GM12878 (cell line): ENCODE results near the gene MBOAT1. TPM values are rescaled to one million over a fixed set of nuclear protein-coding genes. Genes with fewer than 3 reads are reported as not detected.

Experiments
- ATAC-seq: fragments of 200-7000 bp; cut with Tn5 transposase; 3 replicates; pipeline ENCODE4 v1.9.1; 2020; ENCODE audit warnings: mild to moderate bottlenecking, moderate library complexity
- BruUV-seq: library from RNA; stranded (reverse); fragments of 400-500 nt; replicated peaks from 2 replicates; lab custom pipeline; 2021; lab: Mats Ljungman, UMichigan
- CTCF ChIA-PET: fragments of 300-600 bp; sonication (Branson Sonifier 250); formaldehyde crosslinking; extraction: SDS; loops from one replicate; lab custom pipeline; 2021; ENCODE audit warnings: inconsistent platforms; lab: Yijun Ruan, JAX
- POLR2A ChIA-PET: fragments of 350-600 bp; formaldehyde crosslinking; extraction: SDS; loops from one replicate; lab custom pipeline; 2021; ENCODE audit warnings: inconsistent platforms; lab: Charles Lee
- RAD21 ChIA-PET: fragments of 300-600 bp; sonication (Branson Sonifier 250); formaldehyde crosslinking; loops from one replicate; lab custom pipeline; 2023; ENCODE audit warnings: antibody characterized with exemption; ENCODE audit not compliant: unreplicated experiment; lab: Charles Lee
- SMC1A ChIA-PET: fragments of 300-600 bp; sonication (Branson Sonifier 250); formaldehyde crosslinking; loops from one replicate; lab custom pipeline; 2023; ENCODE audit not compliant: unreplicated experiment, uncharacterized antibody; lab: Charles Lee
- DNase-seq: peaks from one replicate; pipeline ENCODE4 v3.0.0-alpha.2; 2011; ENCODE audit warnings: low read depth, low spot score
- FAIRE-seq: peaks from 3 replicates; lab custom pipeline; 2011; peaks lifted over from hg19 to GRCh38; lab: Jason Lieb, UNC
- H2AFZ ChIP-seq: 2 replicates; pipeline ENCODE4 v1.6.0; 2011; ENCODE audit warnings: low read depth, low read length, control low read depth; ENCODE audit not compliant: control insufficient read depth
- H3K27ac ChIP-seq: 2 replicates; pipeline ENCODE4 v1.5.1; 2011; ENCODE audit warnings: control low read depth; ENCODE audit not compliant: control insufficient read depth, insufficient read depth
- H3K27me3 ChIP-seq, 2 experiments: replicated peaks in 1 of 2; 2 replicates each; pipeline versions ENCODE4 v1.6.0 to v1.6.1; 2011; ENCODE audit warnings: low read length in 1 of 2; ENCODE audit not compliant: control insufficient read depth in 2 of 2, insufficient read depth in 2 of 2
- H3K36me3 ChIP-seq, 2 experiments: 2 replicates each; pipeline ENCODE4 v1.5.1; 2011; ENCODE audit warnings: low read length in 1 of 2; ENCODE audit not compliant: control insufficient read depth in 2 of 2, insufficient read depth in 2 of 2
- H3K4me1 ChIP-seq: 2 replicates; pipeline ENCODE4 v1.6.1; 2011; ENCODE audit warnings: mild to moderate bottlenecking, low read length, moderate library complexity, mixed read lengths; ENCODE audit not compliant: control insufficient read depth, insufficient read depth
- H3K4me2 ChIP-seq: 2 replicates; pipeline ENCODE4 v1.6.0; 2011; ENCODE audit warnings: control low read depth; ENCODE audit not compliant: control insufficient read depth, insufficient read depth
- H3K4me3 ChIP-seq: fragments of 200-600 bp; sonication (generic); 2 replicates; pipeline ENCODE4 v1.5.1; 2016
- H3K79me2 ChIP-seq: 2 replicates; pipeline ENCODE4 v1.6.0; 2011; ENCODE audit warnings: low read length; ENCODE audit not compliant: control insufficient read depth, insufficient read depth
- H3K9ac ChIP-seq: 2 replicates; pipeline ENCODE4 v1.8.0; 2011; ENCODE audit warnings: low read length, control low read depth, mixed read lengths; ENCODE audit not compliant: control insufficient read depth, insufficient read depth
- H3K9me3 ChIP-seq: replicated peaks from 3 replicates; pipeline ENCODE4 v1.5.1; 2011; ENCODE audit warnings: mild to moderate bottlenecking, low read length; ENCODE audit not compliant: control insufficient read depth, insufficient read depth
- H4K20me1 ChIP-seq: 2 replicates; pipeline ENCODE4 v1.6.0; 2011; ENCODE audit not compliant: control insufficient read depth, insufficient read depth
- ATF7 ChIP-seq: fragments of 450-650 bp; IDR thresholded peaks from 2 replicates; pipeline ENCODE4 v1.6.1; 2016; ENCODE audit warnings: low read depth, mild to moderate bottlenecking
- BMI1 ChIP-seq: fragments of 450-650 bp; IDR thresholded peaks from 2 replicates; pipeline ENCODE4 v1.6.1; 2016; ENCODE audit warnings: mild to moderate bottlenecking, moderate library complexity, borderline replicate concordance
- EED ChIP-seq: sonication (generic); IDR thresholded peaks from 2 replicates; pipeline ENCODE4 v1.6.1; 2016; ENCODE audit warnings: antibody characterized with exemption, low read depth
- IKZF2 ChIP-seq, 2 experiments: fragments of 450-650 bp; IDR thresholded peaks; 2 replicates each; pipeline ENCODE4 v1.6.1; 2017; ENCODE audit warnings: mild to moderate bottlenecking in 2 of 2, moderate library complexity in 2 of 2
- MAX ChIP-seq: IDR thresholded peaks from 2 replicates; pipeline ENCODE4 v1.6.1; 2012; ENCODE audit warnings: low read depth, low read length, improper control_type of control experiment
- MEF2B ChIP-seq: fragments of 450-650 bp; IDR thresholded peaks from 2 replicates; pipeline ENCODE4 v1.6.1; 2018; ENCODE audit warnings: mild to moderate bottlenecking, moderate library complexity; ENCODE audit not compliant: partially characterized antibody, poor library complexity, severe bottlenecking
- MLLT1 ChIP-seq: fragments of 450-650 bp; IDR thresholded peaks from 2 replicates; pipeline ENCODE4 v1.6.1; 2016; ENCODE audit warnings: mild to moderate bottlenecking
- MTA3 ChIP-seq: IDR thresholded peaks from 2 replicates; pipeline ENCODE4 v1.6.1; 2012; ENCODE audit warnings: low read length, inconsistent platforms, borderline replicate concordance
- REST ChIP-seq: IDR thresholded peaks from 2 replicates; pipeline ENCODE4 v1.6.1; 2012; ENCODE audit warnings: mild to moderate bottlenecking, low read depth, low read length
- SIX5 ChIP-seq: IDR thresholded peaks from 2 replicates; pipeline ENCODE4 v1.6.1; 2011; ENCODE audit warnings: mild to moderate bottlenecking, low read depth, low read length, moderate library complexity; ENCODE audit not compliant: severe bottlenecking
- STAT1 ChIP-seq: fragments of 450-650 bp; conservative IDR thresholded peaks from 2 replicates; pipeline ENCODE4 v1.6.1; 2014; ENCODE audit warnings: antibody characterized with exemption, mild to moderate bottlenecking
- ZBTB11 ChIP-seq: fragments of 450-650 bp; formaldehyde crosslinking; IDR thresholded peaks from 2 replicates; pipeline ENCODE4 v1.5.0; 2022; ENCODE audit warnings: mild to moderate bottlenecking, missing genetic modification characterization
- ZNF274 ChIP-seq: IDR thresholded peaks from one replicate; pipeline ENCODE4 v1.8.0; 2011; ENCODE audit not compliant: insufficient read length, insufficient read depth
- WGBS: methylation state at CpG from one replicate; pipeline ENCODE4 v1.1.6; 2016; ENCODE audit warnings: low lambda C conversion rate; ENCODE audit not compliant: insufficient replicate concordance, insufficient coverage; ENCODE audit errors: missing lambda C conversion rate; 5-methylcytosine and 5-hydroxymethylcytosine counted together
- in situ Hi-C: fragments of 300-500 bp; cut with MboI; formaldehyde crosslinking; loops from 9 replicates; pipeline ENCODE4 v1.14.3; 2018; ENCODE audit warnings: mixed read lengths
- intact Hi-C: fragments of 100-400 bp; cut with micrococcal nuclease; formaldehyde crosslinking; loops from one replicate; pipeline ENCODE4 v1.14.2; 2022; ENCODE audit not compliant: unreplicated experiment
- polyA plus RNA-seq, 11 experiments: library from polyadenylated mRNA; depleted of rRNA in 4 of 11; unstranded in 6 of 11; stranded (reverse) in 5 of 11; fragments of >200 nt; fragmentation: Nextera tagmentation in 4 of 11; fragmentation: Illumina TruSeq in 1 of 11; extraction: Ambion mirVana in 4 of 11; extraction: Trizol in 1 of 11; gene quantifications; 1 replicate in 1 of 11; 2 replicates in 10 of 11; pipeline versions ENCODE4 v1.2.1 to v1.2.3, GENCODE V29; 2011 to 2016; ENCODE audit warnings: inconsistent platforms in 2 of 11, missing spikeins in 2 of 11, low read depth in 1 of 11
- total RNA-seq, 4 experiments: library from RNA; depleted of rRNA in 3 of 4; stranded (reverse); fragments of >200 nt in 3 of 4; fragmentation: Illumina TruSeq in 1 of 4; extraction: Trizol in 1 of 4; gene quantifications; 2 replicates each; pipeline versions ENCODE4 v1.2.1 to v1.2.3, GENCODE V29; 2013 to 2021
- TF ChIP-seq, protein P1 (sequence below): fragments of 450-650 bp; conservative IDR thresholded peaks from 2 replicates; pipeline ENCODE4 v1.6.1; 2017; ENCODE audit warnings: mild to moderate bottlenecking, moderate library complexity

Gene MBOAT1
- total and polyA plus RNA-seq, 10 of the 15 experiments (the other 5 are each of a cell fraction or from before 2014, with no cell fraction given) = 0.39 to 21.0 (median 11.6) TPM

- DNase-seq (no peak), FAIRE-seq (no peak), ATAC-seq (no peak)
- Histone ChIP-seq H2AFZ (no peak overlapping the region), H3K36me3 (no peaks in the 10 kb centered on the region), H3K4me1 (peaks cover 6% of the 10 kb centered on the region), H3K9ac (no peak overlapping the region), H3K27ac (no peak overlapping the region), H4K20me1 (no peaks in the 10 kb centered on the region), H3K9me3 (no peaks in the 10 kb centered on the region), H3K4me3 (no peak overlapping the region), H3K4me2 (no peak overlapping the region), H3K79me2 (no peaks in the 10 kb centered on the region), H3K27me3 (no peaks in the 10 kb centered on the region)
- in situ Hi-C loops (no loop called here), intact Hi-C loops (no loop called here)
- WGBS = 95% methylated on average over 2 of the region's 2 CpGs
- POLR2A ChIA-PET = no interaction called here
- CTCF ChIA-PET = interaction anchor here (1.6 to 1.8 kb wide), 2 partner anchors 10 to 92 kb away, joined by 3 to 4 read pairs; no protein-coding TSS in a partner anchor
- BruUV-seq = no TSS peak
- RAD21 ChIA-PET = no interaction called here
- SMC1A ChIA-PET = interaction anchor here (0.9 to 1.3 kb wide), 2 partner anchors 19 to 68 kb away, joined by 3 read pairs; no protein-coding TSS in a partner anchor
- no peak for TF ChIP-seq ZNF274
- no peak for TF ChIP-seq REST
- TF ChIP-seq MAX = no peak
- TF ChIP-seq MLLT1 = no peak
- no peak for TF ChIP-seq ATF7
- TF ChIP-seq ZBTB11 (CRISPR knock-in tag) = no peak
- TF ChIP-seq, protein P1, sequence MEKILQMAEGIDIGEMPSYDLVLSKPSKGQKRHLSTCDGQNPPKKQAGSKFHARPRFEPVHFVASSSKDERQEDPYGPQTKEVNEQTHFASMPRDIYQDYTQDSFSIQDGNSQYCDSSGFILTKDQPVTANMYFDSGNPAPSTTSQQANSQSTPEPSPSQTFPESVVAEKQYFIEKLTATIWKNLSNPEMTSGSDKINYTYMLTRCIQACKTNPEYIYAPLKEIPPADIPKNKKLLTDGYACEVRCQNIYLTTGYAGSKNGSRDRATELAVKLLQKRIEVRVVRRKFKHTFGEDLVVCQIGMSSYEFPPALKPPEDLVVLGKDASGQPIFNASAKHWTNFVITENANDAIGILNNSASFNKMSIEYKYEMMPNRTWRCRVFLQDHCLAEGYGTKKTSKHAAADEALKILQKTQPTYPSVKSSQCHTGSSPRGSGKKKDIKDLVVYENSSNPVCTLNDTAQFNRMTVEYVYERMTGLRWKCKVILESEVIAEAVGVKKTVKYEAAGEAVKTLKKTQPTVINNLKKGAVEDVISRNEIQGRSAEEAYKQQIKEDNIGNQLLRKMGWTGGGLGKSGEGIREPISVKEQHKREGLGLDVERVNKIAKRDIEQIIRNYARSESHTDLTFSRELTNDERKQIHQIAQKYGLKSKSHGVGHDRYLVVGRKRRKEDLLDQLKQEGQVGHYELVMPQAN = no peak
- no peak for TF ChIP-seq EED
- TF ChIP-seq IKZF2 (IDR thresholded peaks at IDR 0.05) = no peak
- no peak for TF ChIP-seq STAT1
- no peak for TF ChIP-seq BMI1
- no peak for TF ChIP-seq MEF2B
- TF ChIP-seq MTA3 = no peak
- TF ChIP-seq SIX5 = no peak
Measured at GRCh38 chr6:20217891-20218290, 5.6 kb upstream of the MBOAT1 start.
